Stimulated activated naive CD4-positive, alpha-beta T cell treated with Interleukin-2 at 50 U/mL for 16 hours (primary cell): ENCODE data around the gene EYA3.

Experiments
- DNase-seq: peaks from one replicate; lab custom pipeline; 2025; lab: John Stamatoyannopoulos, UW

Gene EYA3

GRCh38 chr1:28070725-28071593 is 17.5 kb downstream of the EYA3 start:
- no peak for DNase-seq

- DNase-seq: no peak
Observed at GRCh38 chr1:28067523-28068090, 20.8 kb downstream of the EYA3 start.

- DNase-seq: no peak
Observed at GRCh38 chr1:28066393-28067154, 21.8 kb downstream of the EYA3 start.

- no peak for DNase-seq
Observed at GRCh38 chr1:28064064-28064463, 24.3 kb downstream of the EYA3 start.

GRCh38 chr1:28062806-28063205 is 25.6 kb downstream of the EYA3 start:
- peak; percentile 9 for DNase-seq

GRCh38 chr1:28058971-28059878 is 29.2 kb downstream of the EYA3 start:
- DNase-seq: no peak

GRCh38 chr1:28058168-28058567 is 30.2 kb downstream of the EYA3 start:
- no peak for DNase-seq

GRCh38 chr1:28056129-28056925 is 32.1 kb downstream of the EYA3 start:
- DNase-seq: peak; percentile 74

- no peak for DNase-seq
Observed at GRCh38 chr1:28050776-28051175, 37.6 kb downstream of the EYA3 start.

- no peak for DNase-seq
Observed at GRCh38 chr1:28046716-28047115, 41.7 kb downstream of the EYA3 start.

- DNase-seq: no peak
Observed at GRCh38 chr1:28045777-28046176, 42.6 kb downstream of the EYA3 start.

GRCh38 chr1:28044399-28044798 is 44.0 kb downstream of the EYA3 start:
- DNase-seq: no peak

- no peak for DNase-seq
Observed at GRCh38 chr1:28039341-28039740, 49.1 kb downstream of the EYA3 start.

- no peak for DNase-seq
Observed at GRCh38 chr1:28037946-28038345, 50.5 kb downstream of the EYA3 start.

GRCh38 chr1:28037206-28037605 is 51.2 kb downstream of the EYA3 start:
- no peak for DNase-seq

- DNase-seq: no peak
Observed at GRCh38 chr1:28036431-28036830, 52.0 kb downstream of the EYA3 start.

- DNase-seq: no peak
Observed at GRCh38 chr1:28035420-28035819, 53.0 kb downstream of the EYA3 start.

- no peak for DNase-seq
Observed at GRCh38 chr1:28032281-28032680, 56.1 kb downstream of the EYA3 start.

GRCh38 chr1:28031173-28031572 is 57.2 kb downstream of the EYA3 start:
- no peak for DNase-seq

GRCh38 chr1:28028873-28029654 is 59.3 kb downstream of the EYA3 start:
- no peak for DNase-seq
